IPS DF 4.7 (cell line): ENCODE measurements around the gene ANAPC5.
"Not testable (repeated sequence)": the region's sequence is repeated elsewhere in the genome, so short reads cannot be mapped to it uniquely, and the experiment has no call there.

ENCODE experiments used
- DNase-seq: peaks from one replicate; pipeline ENCODE4 v3.0.0-alpha.2; 2013; ENCODE audit warnings: low spot score; ENCODE audit errors: extremely low read depth

The ANAPC5 gene

DNA sequence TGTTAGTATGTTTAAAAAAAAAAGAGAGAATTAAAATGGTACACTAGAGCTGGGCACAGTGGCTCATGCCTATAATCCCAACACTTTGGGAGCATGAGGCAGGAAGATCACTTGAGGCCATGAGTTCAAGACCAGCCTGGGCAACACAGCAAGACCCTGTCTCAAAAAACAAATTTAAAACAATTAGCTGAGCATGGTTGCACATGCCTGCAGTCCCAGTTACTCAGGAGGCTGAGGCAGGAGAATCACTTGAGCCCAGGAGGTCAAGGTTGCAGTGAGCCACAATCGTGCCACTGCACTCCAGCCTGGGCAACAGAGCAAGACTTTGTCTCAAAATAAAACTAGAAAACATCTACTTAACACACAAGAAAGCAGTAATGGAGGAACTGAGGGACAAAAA, 42.0 kb downstream of the ANAPC5 start:
- DNase-seq, result not testable (repeated sequence)

DNA sequence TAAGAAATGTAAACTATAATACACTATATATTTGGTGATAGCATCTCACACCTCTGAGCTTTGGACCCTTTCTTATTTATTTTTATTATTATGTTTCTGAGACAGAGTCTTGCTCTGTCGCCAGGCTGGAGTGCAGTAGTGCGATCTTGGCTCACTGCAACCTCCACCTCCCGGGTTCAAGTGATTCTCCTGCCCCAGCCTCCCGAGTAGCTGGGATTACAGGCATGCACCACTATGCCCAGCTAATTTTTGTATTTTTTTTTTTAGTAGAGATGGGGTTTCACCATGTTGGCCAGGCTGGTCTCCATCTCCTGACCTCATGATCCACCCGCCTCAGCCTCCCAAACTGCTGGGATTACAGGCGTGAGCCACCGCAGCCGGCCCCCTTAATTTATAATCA, 44.8 kb downstream of the ANAPC5 start:
- not testable (repeated sequence) for DNase-seq

DNA sequence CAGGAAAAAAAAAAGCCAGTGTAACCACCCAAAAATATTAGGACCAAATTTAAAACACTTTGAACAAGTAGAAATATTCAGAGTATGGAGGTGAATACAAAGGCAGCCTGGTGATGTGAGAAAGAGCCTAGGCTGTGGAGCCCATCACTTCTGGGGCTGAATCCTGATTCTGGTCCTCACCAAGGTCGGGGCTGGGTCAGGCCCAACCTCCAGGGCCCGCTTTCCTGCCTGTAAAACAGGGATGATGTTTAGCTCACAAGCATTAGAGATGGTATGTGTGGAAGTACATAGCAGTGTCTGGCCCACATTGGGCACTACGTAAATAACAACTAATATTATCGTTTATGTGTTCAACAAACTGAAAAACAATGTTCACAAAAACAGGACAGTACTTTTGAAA, 47.9 kb downstream of the ANAPC5 start:
- DNase-seq, result no peak

DNA sequence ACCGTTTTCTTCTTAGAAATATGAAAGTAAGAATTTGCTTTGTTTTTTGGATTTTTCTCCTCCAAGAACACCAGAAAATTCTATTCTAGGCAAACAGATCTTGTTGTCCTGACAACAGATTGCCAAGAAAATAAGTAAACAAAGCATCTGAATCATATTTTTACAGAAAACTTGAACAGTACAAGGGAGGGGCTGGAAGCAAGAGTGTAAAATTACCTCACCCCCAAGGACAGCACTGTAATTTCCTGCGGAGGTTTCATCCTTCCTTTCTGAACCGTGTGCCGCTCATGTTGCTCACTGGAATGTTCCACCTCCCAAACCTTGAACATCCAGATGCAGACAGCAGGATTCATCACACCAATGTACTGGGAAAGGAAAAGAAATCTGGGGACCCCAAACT, 50.3 kb downstream of the ANAPC5 start:
- DNase-seq, result no peak

DNA sequence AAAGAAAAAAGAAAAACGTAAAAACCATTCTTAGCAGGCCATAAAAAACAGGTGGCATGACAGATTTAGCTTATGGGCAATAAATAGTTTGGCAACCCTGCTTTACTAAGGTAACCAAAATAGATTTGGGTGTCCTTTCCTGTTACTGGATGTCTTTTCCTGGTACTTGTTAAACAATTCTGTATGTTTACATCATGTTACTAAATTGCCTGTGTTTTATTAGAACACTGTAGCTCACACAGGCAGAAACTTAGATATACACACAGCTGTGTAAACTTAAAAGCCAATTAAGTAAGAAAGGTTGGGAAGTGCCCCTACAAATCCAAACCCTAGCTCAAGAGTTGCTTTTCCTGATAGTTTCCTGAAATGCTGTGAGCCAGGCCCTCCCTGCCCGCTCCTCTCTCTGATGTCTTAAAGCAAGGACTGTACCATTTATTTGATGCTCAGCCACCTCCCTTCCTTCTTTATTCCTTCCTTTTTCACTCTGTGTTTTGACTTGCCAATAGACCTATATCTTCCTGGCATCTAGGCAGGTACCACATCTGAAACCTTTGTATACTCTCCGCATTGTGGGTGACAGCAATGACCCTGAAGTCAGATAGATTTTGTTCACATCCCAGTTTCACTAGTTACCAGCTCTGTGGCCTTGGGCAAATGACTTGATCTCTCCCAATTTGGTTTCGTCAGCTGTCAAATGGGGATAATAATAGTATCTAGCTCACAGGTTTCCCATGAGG, 52.0 kb downstream of the ANAPC5 start:
- no peak for DNase-seq

DNA sequence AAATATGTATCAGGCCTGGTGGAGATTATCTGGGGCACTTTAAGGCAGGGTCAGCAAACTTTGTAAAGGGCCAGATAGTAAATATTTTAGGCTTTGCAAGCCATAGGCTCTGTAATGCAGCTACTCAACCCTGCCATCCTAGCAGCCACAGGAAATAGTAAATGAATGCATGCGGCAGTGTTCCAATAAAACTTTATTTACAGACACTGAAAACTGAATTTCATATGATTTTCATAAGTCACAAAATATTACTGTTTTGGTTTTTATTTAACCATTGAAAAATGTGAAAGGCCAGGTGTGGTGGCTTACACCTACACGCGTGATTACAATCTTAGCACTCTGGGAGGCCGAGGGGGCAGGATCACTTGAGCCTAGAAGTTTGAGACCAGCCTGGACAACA, 52.5 kb downstream of the ANAPC5 start:
- no peak for DNase-seq

DNA sequence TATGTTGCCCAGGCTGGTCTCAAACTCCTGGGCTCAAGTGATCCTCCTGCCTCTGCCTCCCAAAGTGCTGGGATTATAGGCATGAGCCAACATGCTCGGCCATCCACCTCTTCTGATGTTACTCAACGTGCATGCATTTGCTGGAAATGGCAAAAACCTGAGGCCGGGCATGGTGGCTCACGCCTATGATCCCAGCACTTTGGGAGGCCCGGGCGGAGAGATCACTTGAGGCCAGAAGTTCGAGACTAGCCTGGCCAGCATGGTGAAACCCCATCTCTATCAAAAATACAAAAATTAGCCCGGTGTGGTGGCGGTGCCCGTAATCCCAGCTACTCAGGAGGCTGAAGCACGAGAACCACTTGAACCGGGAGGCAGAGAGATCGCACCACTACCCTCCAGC, 53.8 kb downstream of the ANAPC5 start:
- DNase-seq, result not testable (repeated sequence)

DNA sequence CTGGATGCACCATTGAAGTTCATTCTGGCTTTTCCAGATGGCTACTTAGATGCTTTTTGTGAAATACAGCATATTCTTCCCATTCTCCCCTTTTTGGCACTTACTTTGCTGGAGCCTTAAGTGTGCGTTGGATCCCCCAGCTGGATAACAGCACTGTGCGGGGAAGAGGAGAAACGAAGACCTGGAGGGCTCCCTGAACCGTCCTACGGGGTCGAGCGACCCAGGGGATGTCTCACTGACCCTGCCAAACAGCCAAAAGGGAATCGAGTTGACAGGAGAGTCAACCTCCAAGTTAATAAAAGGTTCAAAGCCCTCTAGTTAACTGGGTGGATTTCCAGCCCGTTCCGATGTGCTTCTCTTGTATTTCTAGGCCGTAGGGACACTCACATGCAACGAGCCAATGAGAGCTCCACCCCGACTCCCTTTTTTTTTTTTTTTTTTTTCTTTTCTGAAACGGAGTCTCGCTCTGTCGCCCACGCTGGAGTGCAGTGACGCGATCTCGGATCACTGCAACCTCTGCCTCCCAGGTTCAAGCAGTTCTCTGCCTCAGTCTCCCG, 54.7 kb downstream of the ANAPC5 start:
- no peak for DNase-seq

DNA sequence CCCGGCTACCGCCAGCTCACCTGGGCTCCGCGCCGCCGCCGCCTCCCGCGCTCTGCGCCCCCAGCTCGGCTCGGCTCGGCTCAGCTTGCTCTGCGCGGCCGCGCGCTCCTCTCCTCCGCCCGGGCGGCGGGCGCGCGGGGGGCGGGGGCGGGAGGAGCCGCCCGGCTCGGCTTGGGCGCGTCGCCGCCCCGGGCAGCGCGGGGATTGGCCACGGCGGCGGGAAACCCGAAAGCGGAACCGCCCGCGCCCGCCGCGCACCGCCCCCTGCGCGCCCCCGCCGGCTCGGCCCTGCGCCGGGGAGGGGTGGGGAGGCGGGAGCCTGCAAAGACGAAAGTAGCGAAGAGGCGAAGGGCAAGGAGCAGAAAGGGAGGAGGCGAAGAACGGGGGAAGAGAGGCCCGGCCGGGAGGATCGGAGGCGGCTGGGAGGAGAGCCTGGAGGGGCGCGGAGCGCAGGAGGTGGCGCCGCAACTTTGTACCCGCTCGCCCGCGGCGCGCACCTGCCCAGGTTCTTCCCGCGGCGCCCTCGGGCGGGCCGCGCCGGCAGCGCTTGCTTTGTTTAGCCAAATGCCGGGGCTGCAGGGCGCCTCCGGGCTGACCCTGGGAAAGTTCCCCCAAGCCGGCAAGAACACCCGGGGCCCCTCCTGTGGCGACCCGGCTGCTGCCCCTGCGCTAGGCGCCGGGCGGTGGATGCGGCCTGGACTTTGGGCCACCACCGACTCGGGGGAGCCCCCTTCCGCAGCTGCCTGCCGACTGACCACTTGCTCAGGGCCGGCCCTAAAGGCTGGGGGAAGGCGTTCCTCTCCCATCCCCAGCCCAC, 55.4 kb downstream of the ANAPC5 start, which contains the start of gene CAMKK2:
Gene CAMKK2, minus strand, starts transcription at position 92 of the 817 bp plus-strand sequence. CDS start 22,183 bp downstream, outside the sequence.
- DNase-seq, result no peak

DNA sequence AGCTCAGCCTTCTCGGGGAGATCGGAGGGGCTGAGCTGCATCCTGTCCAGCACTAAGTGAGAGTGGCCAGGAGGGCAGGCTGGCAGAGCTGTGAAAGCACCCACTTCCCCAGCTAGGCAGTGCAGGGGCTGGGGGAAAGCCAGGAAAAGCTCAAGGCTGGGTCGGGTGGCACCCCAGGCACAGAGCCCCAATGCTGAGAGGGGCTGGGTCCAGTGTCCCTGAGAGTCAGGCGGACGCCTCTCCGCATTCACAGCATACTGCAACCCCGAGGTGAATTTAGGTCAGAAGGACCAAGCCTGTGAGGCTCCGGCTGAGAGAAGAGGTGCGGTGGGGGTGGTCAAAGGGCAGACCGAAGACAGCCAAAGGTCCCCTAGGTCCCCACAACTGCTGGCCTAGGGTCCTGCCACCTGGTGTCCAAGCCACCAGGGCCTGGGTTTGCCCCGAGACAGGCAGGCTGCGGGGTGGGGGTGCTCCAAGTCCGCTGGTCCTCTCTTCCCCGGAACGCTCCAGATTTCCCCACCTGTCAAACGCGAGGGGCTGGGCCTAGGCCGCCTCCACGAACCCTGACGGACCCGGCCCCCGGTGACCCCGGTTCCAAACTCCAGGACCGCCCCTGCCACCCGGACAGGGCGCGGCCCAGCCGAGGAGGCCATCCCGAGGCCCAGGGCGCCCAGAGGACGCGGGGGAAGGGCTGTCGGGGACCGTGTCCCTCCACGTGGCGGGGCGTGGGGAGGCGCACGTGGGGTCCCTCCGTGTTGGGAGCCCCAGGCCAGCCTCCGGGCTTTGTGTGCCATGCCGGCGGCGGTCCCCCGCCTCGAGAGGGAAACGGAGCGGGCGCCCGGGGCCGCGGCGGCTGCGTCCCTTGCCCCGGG, 56.2 kb downstream of the ANAPC5 start:
- no peak for DNase-seq

DNA sequence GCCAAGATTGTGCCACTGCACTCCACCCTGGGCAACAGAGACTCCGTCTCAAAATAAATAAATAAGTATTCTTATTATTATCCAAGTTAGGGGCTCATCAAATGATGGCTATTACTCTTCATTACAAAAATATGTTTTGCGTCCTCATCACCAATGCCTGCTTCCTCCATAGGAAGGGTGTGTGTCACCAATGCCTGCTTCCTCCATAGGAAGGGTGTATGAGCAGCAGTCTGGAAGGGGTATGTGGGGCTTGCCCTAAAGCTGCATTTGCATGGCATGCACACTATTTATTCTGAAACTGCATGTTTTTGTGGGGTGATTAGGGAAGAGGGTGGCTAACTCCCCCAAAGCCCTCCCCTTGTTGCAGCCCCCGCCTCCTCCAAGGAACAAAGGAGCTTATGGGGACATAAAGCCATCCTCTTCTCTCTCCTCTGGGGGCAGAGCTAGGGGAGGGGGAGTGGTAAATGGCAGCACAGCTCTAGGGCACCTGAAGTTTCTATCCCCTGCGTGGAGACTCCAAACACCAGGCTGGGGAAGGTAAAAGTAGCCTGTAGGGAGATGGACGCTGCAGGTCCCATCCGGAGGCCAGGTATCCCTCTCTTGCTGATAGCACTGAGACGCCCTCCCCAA, 57.0 kb downstream of the ANAPC5 start:
- no peak for DNase-seq

DNA sequence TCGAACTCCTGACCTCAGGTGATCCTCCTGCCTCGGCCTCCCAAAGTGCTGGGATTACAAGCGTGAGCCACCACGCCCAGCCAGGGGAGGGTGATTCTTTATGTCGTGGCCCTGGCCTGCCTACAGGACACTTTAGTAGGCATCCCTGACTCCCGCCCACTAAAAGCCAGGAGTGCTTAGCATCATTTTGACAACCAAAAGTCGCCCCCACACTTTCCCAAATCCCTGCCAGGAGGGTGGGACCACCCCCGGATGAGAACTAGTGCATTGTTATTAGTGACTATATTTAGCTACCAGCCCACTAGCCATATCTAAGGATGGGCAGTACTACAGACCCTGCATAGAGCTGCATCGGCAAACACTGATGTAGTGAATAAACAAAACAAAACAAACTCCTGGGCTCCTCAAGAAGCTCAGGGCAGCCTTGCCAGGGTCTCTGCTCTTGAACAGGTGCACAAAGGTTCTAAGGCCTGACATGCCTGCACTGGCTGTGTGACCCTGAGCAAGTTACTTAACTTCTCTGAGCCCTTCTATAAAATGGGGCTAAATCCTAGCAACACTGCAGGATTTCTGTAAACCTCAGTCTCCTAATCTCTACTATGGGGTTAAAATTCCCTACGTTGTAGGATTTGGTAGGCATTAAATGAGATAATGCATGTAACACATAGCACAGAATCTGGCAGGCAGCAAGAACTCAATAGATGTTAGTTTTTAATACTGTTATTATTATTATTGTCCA, 57.9 kb downstream of the ANAPC5 start:
- no peak for DNase-seq

DNA sequence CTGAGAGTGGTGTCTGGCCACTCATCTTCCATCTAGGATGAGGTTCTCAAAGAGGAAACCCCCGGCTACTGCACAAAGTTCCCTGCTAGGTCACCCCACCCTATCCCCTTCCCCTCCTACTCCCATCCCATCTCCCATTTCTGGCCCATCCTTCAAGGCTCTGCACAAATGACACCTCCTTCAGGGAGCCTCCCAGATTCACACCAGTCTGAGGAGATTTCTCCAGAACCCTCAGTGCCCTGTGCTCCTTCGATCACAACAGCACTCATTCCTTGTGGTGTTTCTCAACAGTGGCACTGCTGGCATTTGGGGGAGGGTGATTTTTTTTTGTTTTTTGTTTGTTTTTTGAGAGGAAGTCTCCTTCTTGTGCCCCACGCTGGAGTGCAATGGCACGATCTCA, 58.6 kb downstream of the ANAPC5 start:
- no peak for DNase-seq

DNA sequence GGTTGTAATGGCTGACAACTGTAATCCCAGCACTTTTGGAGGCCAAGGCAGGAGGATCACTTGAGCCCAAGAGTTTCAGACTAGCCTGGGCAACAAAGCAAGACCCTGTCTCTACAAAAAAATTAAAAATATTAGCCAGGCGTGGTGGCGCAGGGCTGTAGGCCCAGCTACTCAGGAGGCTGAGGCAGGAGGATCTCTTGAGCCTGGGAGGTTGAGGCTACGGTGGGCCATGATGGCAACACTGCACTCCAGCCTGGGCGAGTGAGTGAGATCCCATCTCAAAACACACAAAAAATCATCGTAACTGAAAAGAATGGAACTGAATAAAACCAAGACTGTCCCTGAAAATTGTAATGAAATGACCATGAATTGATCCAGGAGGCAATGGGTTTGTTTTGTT, 61.8 kb downstream of the ANAPC5 start:
- no peak for DNase-seq

DNA sequence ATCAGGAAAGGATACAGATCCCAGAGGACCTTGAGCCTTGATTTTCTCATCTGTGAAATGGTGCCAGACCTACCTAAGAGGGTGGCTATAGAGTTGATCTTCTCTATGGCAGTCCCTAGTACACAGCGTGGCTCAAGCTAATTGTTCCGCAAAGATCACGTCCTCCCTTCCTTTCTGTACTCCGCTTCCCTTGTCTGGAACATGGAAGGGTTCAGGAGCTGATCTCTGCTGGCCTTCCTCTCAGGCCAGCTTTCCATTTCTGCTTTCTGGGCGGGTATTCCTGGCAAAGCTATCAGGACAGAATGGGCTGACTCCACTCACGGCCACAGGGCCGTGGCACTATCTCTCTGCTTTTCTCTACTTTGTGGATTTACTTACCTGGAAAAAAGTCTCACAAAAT, 62.2 kb downstream of the ANAPC5 start:
- DNase-seq, result no peak

DNA sequence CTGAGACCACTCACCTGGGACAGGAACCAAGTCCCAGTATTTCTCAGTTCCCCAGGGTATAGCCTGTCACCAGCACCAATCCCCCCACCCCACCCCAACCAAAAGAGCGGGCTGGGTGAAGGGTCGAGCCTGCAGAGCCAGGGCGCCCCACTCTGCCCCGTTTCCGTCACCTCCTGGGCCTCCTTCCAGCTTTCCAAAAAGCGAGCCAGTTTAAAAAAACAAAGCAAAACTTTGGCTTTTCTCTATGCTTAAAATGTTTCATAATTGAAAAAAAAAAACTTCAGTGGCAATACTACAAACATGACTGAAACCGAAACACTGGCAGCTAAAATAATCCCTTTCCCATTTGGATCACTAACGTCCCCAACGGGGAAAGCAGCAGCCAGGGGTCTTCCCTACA, 63.2 kb downstream of the ANAPC5 start:
- DNase-seq, result no peak

DNA sequence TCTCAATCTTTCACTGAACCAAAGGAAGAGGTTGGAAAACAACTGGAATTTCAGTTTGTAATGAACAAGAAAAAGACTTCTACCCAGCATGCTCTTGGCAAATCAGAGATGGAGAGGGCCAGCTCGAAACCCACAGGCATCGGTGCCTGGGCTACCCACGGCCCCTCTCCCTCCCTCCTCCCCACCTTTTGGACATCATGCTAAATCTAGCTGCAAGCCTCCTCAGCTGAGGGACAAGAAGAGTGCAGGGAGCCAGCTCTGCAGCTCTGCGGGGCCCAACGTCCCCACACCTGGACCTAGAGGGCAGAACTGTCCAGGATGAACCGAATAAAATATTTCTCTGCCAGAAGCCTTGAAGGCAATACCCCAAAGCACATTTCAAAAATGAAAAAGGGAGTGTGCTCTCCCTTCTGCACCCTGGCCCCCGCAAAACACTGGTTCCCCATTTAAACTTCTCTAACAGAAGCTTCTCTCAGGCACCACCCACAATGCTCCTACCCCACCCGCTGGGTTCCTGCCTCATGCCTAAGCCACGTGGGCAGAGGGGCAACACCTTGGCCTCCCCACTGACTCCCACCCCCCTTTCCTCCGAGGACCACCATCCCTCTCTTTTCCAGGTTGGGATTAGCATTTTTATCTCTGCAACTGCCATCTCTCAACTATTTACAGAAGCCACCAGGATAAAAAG, 63.9 kb downstream of the ANAPC5 start:
- no peak for DNase-seq

DNA sequence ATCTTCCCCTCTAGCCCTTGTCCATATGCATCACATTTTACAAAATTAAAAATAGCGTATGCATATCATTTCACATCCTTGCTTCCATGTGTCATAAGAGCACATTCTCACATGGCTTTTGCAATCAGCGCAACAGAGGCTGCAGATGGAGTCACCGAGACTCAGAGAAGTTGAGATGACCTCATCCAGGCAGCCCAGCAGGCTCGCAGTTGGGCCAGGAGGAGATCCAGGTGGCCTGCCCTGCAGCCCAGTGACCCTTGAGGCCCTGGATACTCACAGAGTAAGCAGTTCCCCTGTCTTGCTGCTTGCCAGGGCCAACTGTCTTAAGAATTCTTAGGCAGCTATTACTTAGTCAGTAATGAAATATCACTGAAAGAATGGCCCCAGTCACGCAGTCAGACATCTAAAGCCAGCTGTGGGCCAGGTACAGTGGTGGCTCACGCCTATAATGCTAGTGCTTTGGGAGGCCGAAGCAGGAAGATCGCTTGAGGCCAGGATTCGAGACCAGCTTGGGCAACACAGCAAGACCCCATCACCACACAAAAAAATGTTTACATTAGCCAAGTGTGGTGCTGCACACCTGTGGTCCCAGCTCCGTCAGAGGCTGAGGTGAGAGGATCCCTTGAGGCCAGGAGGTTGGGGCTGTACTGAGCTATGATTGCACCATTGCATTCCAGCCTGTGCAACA, 64.8 kb downstream of the ANAPC5 start:
- no peak for DNase-seq

DNA sequence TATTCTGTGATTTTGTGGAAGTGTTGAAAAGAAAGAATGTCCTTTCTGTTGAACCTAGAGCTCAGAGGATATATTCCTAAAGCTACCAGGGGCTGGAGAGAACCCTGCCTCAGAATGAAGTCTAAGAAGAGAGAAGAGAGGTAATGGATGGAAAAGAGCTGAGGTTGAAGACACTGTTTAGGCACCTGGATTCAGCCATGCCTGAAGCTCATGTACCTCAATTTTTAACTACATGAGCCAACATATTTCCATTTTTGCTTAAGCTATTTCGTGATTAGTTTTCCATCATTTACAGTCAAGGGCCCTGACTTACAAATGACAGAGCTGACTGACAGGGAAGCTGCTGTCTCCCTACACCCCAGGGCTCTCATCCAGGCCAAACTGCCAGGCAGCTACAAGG, 66.4 kb downstream of the ANAPC5 start:
- DNase-seq, result no peak
